Posterior vena cava (tissue), 2 donors: ENCODE results near the gene B4GALT1. TPM values are rescaled to one million over a fixed set of nuclear protein-coding genes. Genes with fewer than 3 reads are reported as not detected.

Experiments
- DNase-seq: peaks from one replicate; pipeline ENCODE4 v3.0.0-alpha.2; 2020; ENCODE audit warnings: low spot score
- intact Hi-C, 2 donors: fragments of 100-400 bp; cut with DNase I; formaldehyde crosslinking; loops; one replicate each; pipeline versions ENCODE4 v1.14.1 to v1.14.2; 2022 to 2023
- total RNA-seq, 2 donors: library from RNA; stranded (reverse); fragmentation: NEBNext Ultra II Directional; extraction: Animal tissue kit (Norgen Biotek cat#: 25700); gene quantifications; one replicate each; pipeline ENCODE4 v1.2.1, GENCODE V29; 2021
- donor health status: DM: yes; HTN: yes; CAD: no.
- donor health status: DM: yes; HTN: yes; CAD: no.

B4GALT1 gene
- total RNA-seq, 2 donors from 2014 or later, result 76.8 to 107 TPM

GRCh38 chr9:33112094-33112493 lies 55.0 kb downstream of the B4GALT1 start:
- DNase-seq, result no peak
- intact Hi-C loops, result no loop called here

GRCh38 chr9:33111631-33112030 lies 55.5 kb downstream of the B4GALT1 start:
- no peak for DNase-seq
- intact Hi-C loops, result no loop called here

GRCh38 chr9:33110686-33111085 lies 56.5 kb downstream of the B4GALT1 start:
- no peak for DNase-seq
- intact Hi-C loops, result no loop called here

DNA sequence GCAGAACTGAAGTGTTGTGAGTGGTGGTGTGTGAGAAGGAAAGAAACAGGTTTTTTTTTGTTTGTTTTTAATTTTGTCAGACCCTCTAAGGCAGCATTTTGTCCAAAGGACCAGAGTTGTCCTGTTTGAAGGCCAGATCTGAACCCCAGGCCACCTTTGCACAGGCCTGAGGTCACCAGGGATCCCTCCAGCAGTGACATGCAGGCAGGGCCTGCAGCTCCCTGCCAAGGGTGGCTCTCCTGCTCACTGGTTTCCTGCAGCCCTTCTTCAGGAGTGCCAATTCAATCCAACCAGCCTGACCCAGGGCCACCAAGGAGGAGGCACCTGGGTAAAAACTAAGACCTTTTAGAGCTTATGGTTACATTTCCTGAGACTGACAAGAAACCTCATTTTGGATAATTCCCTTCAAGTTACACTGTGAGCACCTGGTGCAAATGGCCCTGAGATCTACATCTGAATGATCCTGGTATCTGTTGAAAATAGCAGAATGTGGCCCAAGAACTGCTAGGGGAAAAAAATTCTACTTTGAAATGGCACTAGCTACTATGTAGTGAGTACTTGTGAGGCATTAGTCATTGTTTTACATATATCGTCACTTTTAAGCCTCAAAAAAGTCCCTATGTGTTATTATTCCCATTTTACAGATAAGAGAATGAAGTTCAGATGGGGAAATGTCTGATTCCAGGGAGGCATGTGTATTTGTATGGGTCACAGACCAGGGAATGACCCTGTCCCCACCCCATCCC lies 57.1 kb downstream of the B4GALT1 start:
- no peak for DNase-seq
- intact Hi-C loops, result loop anchor here in 1 of 2 donors (10.0 kb wide), 1 partner anchor 55 kb away; the partner anchor contains the start of gene B4GALT1

- DNase-seq, result no peak
- intact Hi-C loops, result loop anchor here in 1 of 2 donors (10.0 kb wide), 1 partner anchor 56 kb away; the partner anchor contains the start of gene B4GALT1
Measured at GRCh38 chr9:33109097-33109496, 58.0 kb downstream of the B4GALT1 start.

GRCh38 chr9:33108472-33108871 lies 58.7 kb downstream of the B4GALT1 start:
- intact Hi-C loops, result loop anchor here in 1 of 2 donors (10.0 kb wide), 1 partner anchor 56 kb away; the partner anchor contains the start of gene B4GALT1
- DNase-seq, result no peak

DNA sequence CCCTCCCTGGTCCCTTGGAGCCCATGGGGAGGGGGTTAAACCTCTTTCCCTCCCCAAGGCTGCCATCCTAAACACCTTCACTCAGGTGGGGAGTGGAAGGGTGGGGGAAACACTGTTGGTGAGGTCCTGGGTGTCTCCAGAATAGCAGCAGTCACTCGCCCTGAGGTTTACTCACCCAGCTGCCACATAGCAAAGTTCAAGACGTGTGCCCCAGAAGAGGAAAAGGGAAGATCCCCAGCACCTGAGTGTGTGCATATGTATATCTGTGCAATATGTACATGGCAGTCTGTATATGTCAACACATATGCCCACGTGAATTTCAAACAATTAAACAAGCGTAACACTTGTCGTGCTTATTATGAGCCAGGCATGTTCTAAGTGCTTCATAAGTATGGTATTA lies 59.4 kb downstream of the B4GALT1 start:
- DNase-seq, result no peak
- intact Hi-C loops, result loop anchor here in 1 of 2 donors (10.0 kb wide), 1 partner anchor 57 kb away; the partner anchor contains the start of gene B4GALT1

GRCh38 chr9:33106827-33107621 lies 60.1 kb downstream of the B4GALT1 start:
- intact Hi-C loops, result loop anchor here in 1 of 2 donors (10.0 kb wide), 1 partner anchor 58 kb away; the partner anchor contains the start of gene B4GALT1
- peak; percentile 88 for DNase-seq

GRCh38 chr9:33106372-33106771 lies 60.8 kb downstream of the B4GALT1 start:
- DNase-seq, result no peak

DNA sequence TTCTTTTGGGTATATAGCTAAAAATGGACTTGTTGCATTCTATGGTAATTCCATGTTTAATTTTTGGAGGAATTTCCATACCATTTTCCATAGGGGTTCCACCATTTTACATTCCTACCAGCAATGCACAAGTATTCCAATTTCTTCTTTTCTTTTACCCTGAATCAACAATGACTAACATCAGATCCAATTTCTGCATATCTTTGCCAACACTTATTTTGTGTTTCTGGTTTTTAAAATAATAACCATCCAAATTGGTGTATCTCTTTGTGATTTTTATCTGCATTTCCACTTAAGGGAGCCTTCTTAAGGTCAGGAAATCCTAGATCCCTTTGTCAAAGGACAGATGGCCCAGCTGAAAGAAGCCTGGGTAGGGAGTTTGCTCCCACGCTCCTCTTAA lies 61.2 kb downstream of the B4GALT1 start:
- intact Hi-C loops, result loop anchor here in 1 of 2 donors (10.0 kb wide), 1 partner anchor 59 kb away; the partner anchor contains the start of gene B4GALT1
- no peak for DNase-seq

More at GRCh38 chr9:33106372-33106771, 60.8 kb downstream of the B4GALT1 start:
- intact Hi-C loops, result loop anchor here in 1 of 2 donors (10.0 kb wide), 1 partner anchor 58 kb away; the partner anchor contains the start of gene B4GALT1

DNA sequence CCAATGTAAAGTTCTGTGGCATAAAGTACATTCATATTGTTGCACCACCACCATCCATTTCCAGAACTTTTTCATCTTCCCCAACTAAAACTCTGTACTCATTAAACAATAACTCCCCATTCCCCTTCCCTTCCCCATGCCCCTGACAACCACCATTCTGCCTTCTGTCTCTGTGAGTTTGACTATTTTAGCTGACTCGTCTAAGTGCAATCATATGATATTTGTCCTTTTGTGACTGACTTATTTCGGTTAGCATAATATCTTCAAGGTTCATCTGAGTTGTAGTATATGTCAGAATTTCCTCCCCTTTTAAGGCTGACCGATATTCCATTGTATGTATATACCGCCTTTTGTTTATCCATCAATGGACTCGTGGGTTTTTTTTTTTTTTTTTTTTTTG lies 61.6 kb downstream of the B4GALT1 start:
- DNase-seq, result no peak
- intact Hi-C loops, result loop anchor here in 1 of 2 donors (10.0 kb wide), 1 partner anchor 59 kb away; the partner anchor contains the start of gene B4GALT1

- DNase-seq, result no peak
- intact Hi-C loops, result loop anchor here (5.0 to 10.0 kb wide), 2 partner anchors 60 to 98 kb away; partner anchors contain the start of gene B4GALT1 (in 1 of the 2)
Measured at GRCh38 chr9:33104401-33104800, 62.7 kb downstream of the B4GALT1 start.

GRCh38 chr9:33103501-33104281 lies 63.4 kb downstream of the B4GALT1 start:
- intact Hi-C loops, result loop anchor here (5.0 to 10.0 kb wide), 2 partner anchors 61 to 99 kb away; partner anchors contain the start of gene B4GALT1 (in 1 of the 2)
- no peak for DNase-seq

- intact Hi-C loops, result loop anchor here (5.0 to 10.0 kb wide), 2 partner anchors 62 to 100 kb away; partner anchors contain the start of gene B4GALT1 (in 1 of the 2)
- DNase-seq, result no peak
Measured at GRCh38 chr9:33102551-33103210, 64.5 kb downstream of the B4GALT1 start.

DNA sequence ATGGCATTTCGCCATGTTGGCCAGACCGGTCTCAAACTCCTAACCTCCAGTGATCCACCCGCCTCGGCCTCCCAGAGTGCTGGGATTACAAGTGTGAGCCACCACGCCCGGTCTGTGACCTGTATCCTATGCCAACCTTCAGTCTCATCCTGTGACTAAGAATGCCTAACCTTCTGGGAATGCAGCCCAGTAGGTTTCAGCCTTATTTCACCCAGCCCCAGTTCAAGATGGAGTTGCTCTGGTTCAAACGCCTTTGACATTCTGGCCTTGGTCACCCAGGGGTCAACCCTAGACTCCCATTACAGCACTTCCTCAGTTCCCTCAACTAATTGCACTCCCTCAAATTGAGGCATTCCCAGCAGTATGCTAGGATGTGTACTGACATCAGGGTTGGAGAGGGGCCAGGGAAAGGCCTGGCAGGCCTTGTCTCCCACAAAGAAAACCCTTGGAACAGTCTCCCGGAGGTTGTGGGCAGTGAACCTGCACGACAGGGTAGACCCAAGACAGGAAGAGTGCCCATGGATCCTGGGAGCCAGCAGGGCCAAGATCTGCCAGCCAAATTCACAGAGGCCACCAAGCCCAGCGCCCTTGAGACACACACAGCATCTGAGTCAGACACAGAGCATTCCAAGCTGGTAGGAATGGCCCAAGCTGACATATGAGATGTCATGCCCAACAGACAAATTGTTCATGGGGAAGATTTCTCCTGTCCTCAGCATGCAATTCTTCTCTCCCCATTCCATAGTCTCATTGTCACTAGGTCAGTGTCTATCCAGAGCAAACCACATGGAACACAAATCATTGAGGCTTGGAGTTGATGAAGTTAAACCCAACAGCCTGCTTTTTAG lies 65.8 kb downstream of the B4GALT1 start:
- intact Hi-C loops, result loop anchor here (5.0 to 10.0 kb wide), 2 partner anchors 63 to 101 kb away; partner anchors contain the start of gene B4GALT1 (in 1 of the 2)

DNA sequence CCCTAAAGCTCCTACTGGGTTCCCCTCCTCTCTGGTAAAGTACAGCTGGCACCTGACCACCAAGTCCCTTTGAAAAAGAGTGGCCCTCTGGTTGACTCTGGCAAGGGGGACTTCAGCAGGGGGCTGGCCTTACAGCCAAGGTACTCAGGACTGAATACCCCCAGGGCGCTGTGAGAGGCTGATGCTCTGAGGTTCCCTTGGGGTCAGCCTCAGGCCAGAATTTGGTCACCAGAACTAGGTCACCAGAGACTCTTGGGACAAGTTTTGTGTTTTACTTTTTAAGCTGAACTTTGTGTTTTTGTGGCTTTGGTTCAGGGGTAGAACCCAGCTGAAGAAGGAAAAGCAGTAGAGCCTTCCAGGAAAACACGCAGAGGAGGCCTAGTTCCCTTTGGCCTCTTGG lies 67.4 kb downstream of the B4GALT1 start:
- intact Hi-C loops, result loop anchor here (5.0 to 10.0 kb wide), 2 partner anchors 65 to 103 kb away; partner anchors contain the start of gene B4GALT1 (in 1 of the 2)

More for the DNA sequence above, 65.8 kb downstream of the B4GALT1 start:
- no peak for DNase-seq

GRCh38 chr9:33097192-33097591 lies 69.9 kb downstream of the B4GALT1 start:
- intact Hi-C loops, result no loop called here
- no peak for DNase-seq

More for the DNA sequence above, 67.4 kb downstream of the B4GALT1 start:
- DNase-seq, result no peak
